NCI-H526 (cell line): Measurements from ENCODE around the gene C11orf68.
A peak's percentile ranks its signal among the peaks of the same experiment; 100 is the strongest.
"Not testable (repeated sequence)": the region's sequence is repeated elsewhere in the genome, so short reads cannot be mapped to it uniquely, and the experiment has no call there.

ENCODE experiments used
- DNase-seq, 2 experiments: peaks; one replicate each; lab custom pipeline; 2025; lab: John Stamatoyannopoulos, UW

The C11orf68 gene

GRCh38 chr11:65918211-65919140 lies at the start of gene C11orf68:
TSS of gene C11orf68 (minus strand) at chr11:65919062. CDS start at chr11:65919031, 31 bp downstream.
- peak; percentile 18 to 74 for DNase-seq

GRCh38 chr11:65967329-65967934 lies 48.6 kb upstream of the C11orf68 start:
- no peak for DNase-seq

GRCh38 chr11:65965986-65966762 lies 47.3 kb upstream of the C11orf68 start:
- DNase-seq = no peak

GRCh38 chr11:65964906-65965305 lies 46.0 kb upstream of the C11orf68 start:
- no peak for DNase-seq

- DNase-seq = no peak
Observed at GRCh38 chr11:65962141-65962564, 43.3 kb upstream of the C11orf68 start.

- peak; percentile 97 to 99 for DNase-seq
Observed at GRCh38 chr11:65961267-65962140, 42.6 kb upstream of the C11orf68 start, which contains the start of gene SART1. TSS of gene SART1 (plus strand) at chr11:65961734. CDS start at chr11:65961781, 47 bp downstream.

- DNase-seq = no peak
Observed at GRCh38 chr11:65960824-65961266, 42.0 kb upstream of the C11orf68 start.

GRCh38 chr11:65958774-65959420 lies 40.0 kb upstream of the C11orf68 start:
- no peak for DNase-seq

GRCh38 chr11:65958291-65958690 lies 39.4 kb upstream of the C11orf68 start:
- no peak for DNase-seq

GRCh38 chr11:65954771-65955170 lies 35.9 kb upstream of the C11orf68 start:
- peak; percentile 44 to 72 for DNase-seq

- DNase-seq = no peak
Observed at GRCh38 chr11:65953471-65953870, 34.6 kb upstream of the C11orf68 start.

GRCh38 chr11:65952052-65952521 lies 33.2 kb upstream of the C11orf68 start:
- no peak for DNase-seq

- not testable (repeated sequence) for DNase-seq
Observed at GRCh38 chr11:65951641-65952040, 32.8 kb upstream of the C11orf68 start.

GRCh38 chr11:65950711-65951110 lies 31.8 kb upstream of the C11orf68 start:
- DNase-seq = not testable (repeated sequence)

GRCh38 chr11:65947603-65948125 lies 28.8 kb upstream of the C11orf68 start:
- DNase-seq = no peak

- no peak for DNase-seq
Observed at GRCh38 chr11:65947133-65947532, 28.3 kb upstream of the C11orf68 start.

- DNase-seq = no peak
Observed at GRCh38 chr11:65946655-65947054, 27.8 kb upstream of the C11orf68 start.

GRCh38 chr11:65945941-65946558 lies 27.2 kb upstream of the C11orf68 start:
- no peak for DNase-seq

- no peak for DNase-seq
Observed at GRCh38 chr11:65945430-65945911, 26.6 kb upstream of the C11orf68 start, which contains the start of gene TSGA10IP. TSS of gene TSGA10IP (plus strand) at chr11:65945480. CDS start at chr11:65945676, 196 bp downstream.
